GM23338 (cell line): Measurements from ENCODE around the gene TYSND1. TPM values are rescaled to one million over a fixed set of nuclear protein-coding genes. Genes with fewer than 3 reads are reported as not detected.

Experiments used
- ATAC-seq: fragments of 200-7000 bp; cut with Tn5 transposase; 3 replicates; pipeline ENCODE4 v1.9.1; 2020
- DNase-seq: peaks from one replicate; pipeline ENCODE4 v3.0.0-alpha.2; 2015; ENCODE audit warnings: low spot score
- H2AFZ ChIP-seq: fragments of 200-600 bp; sonication (generic); 2 replicates; pipeline ENCODE4 v1.8.0; 2016; ENCODE audit warnings: antibody characterized with exemption, mild to moderate bottlenecking, moderate library complexity
- H3F3A ChIP-seq: fragments of 200-600 bp; sonication (generic); replicated peaks from 2 replicates; pipeline ENCODE4 v1.8.0; 2017; ENCODE audit warnings: antibody characterized with exemption, mixed run types, low read depth
- H3K27ac ChIP-seq: fragments of 200-600 bp; sonication (generic); 2 replicates; pipeline ENCODE4 v1.6.1; 2016; ENCODE audit warnings: low read depth
- H3K27me3 ChIP-seq: fragments of 200-600 bp; sonication (generic); 2 replicates; pipeline ENCODE4 v1.8.0; 2016; ENCODE audit warnings: mild to moderate bottlenecking, mixed run types, moderate library complexity; ENCODE audit not compliant: insufficient read depth
- H3K36me3 ChIP-seq: fragments of 200-600 bp; sonication (generic); 2 replicates; pipeline ENCODE4 v1.8.0; 2016; ENCODE audit warnings: mild to moderate bottlenecking; ENCODE audit not compliant: insufficient read depth
- H3K4me1 ChIP-seq: fragments of 200-600 bp; sonication (generic); 2 replicates; pipeline ENCODE4 v1.8.0; 2016; ENCODE audit warnings: mild to moderate bottlenecking, moderate library complexity; ENCODE audit not compliant: insufficient read depth
- H3K4me2 ChIP-seq: fragments of 200-600 bp; sonication (generic); 2 replicates; pipeline ENCODE4 v1.7.1; 2017; ENCODE audit warnings: mixed run types
- H3K4me3 ChIP-seq: fragments of 200-600 bp; sonication (generic); 2 replicates; pipeline ENCODE4 v1.6.1; 2016; ENCODE audit warnings: mixed run types
- H3K79me2 ChIP-seq: fragments of 200-600 bp; sonication (generic); replicated peaks from 2 replicates; pipeline ENCODE4 v1.8.0; 2017; ENCODE audit warnings: mild to moderate bottlenecking; ENCODE audit not compliant: insufficient read depth
- H3K9me2 ChIP-seq: fragments of 200-600 bp; sonication (generic); 2 replicates; pipeline ENCODE4 v1.8.0; 2017; ENCODE audit not compliant: insufficient read depth
- H4K20me1 ChIP-seq: fragments of 200-600 bp; sonication (generic); replicated peaks from 2 replicates; pipeline ENCODE4 v1.8.0; 2017; ENCODE audit warnings: mild to moderate bottlenecking; ENCODE audit not compliant: insufficient read depth
- H3K27ac Mint-ChIP-seq: 2 replicates; pipeline ENCODE4 v1.8.0; 2020; ENCODE audit warnings: inconsistent platforms, mild to moderate bottlenecking, moderate library complexity, mixed read lengths
- H3K27me3 Mint-ChIP-seq: 3 replicates; pipeline ENCODE4 v1.8.0; 2022; ENCODE audit warnings: low read depth, mild to moderate bottlenecking, moderate library complexity, mixed read lengths, inconsistent platforms; ENCODE audit not compliant: insufficient read depth, poor library complexity
- H3K36me3 Mint-ChIP-seq: 3 replicates; pipeline ENCODE4 v1.8.0; 2021; ENCODE audit warnings: low read depth, mild to moderate bottlenecking, inconsistent platforms, moderate library complexity, mixed read lengths
- H3K4me1 Mint-ChIP-seq: 3 replicates; pipeline ENCODE4 v1.8.0; 2020; ENCODE audit warnings: mild to moderate bottlenecking, inconsistent platforms, mixed read lengths
- H3K4me3 Mint-ChIP-seq: 3 replicates; pipeline ENCODE4 v1.8.0; 2021; ENCODE audit warnings: moderate library complexity, mild to moderate bottlenecking, inconsistent platforms, mixed read lengths
- H3K9me3 Mint-ChIP-seq: 3 replicates; pipeline ENCODE4 v1.8.0; 2020; ENCODE audit warnings: moderate library complexity, mild to moderate bottlenecking, inconsistent platforms, mixed read lengths
- ETS1 ChIP-seq: IDR thresholded peaks from 2 replicates; pipeline ENCODE4 v1.6.1; 2016; ENCODE audit warnings: antibody characterized with exemption
- EZH2phosphoT487 ChIP-seq: fragments of 200-600 bp; sonication (generic); IDR thresholded peaks from one replicate; pipeline ENCODE4 v1.8.1; 2018; ENCODE audit warnings: antibody characterized with exemption; ENCODE audit not compliant: unreplicated experiment
- JUNB ChIP-seq: IDR thresholded peaks from one replicate; pipeline ENCODE4 v1.6.1; 2016; ENCODE audit warnings: antibody characterized with exemption; ENCODE audit not compliant: unreplicated experiment
- polyA plus RNA-seq: library from polyadenylated mRNA; unstranded; fragments of >200 nt; fragmentation: Nextera tagmentation; extraction: Ambion mirVana; gene quantifications from 2 replicates; pipeline ENCODE4 v1.2.1, GENCODE V29; 2016
- total RNA-seq: library from RNA; depleted of rRNA; stranded (reverse); fragments of >200 nt; shearing (Covaris generic); gene quantifications from 2 replicates; pipeline ENCODE4 v1.2.3, GENCODE V29; 2014
- TF ChIP-seq, protein P1 (sequence below): fragments of 250-450 bp; sonication (Bioruptor Pico); IDR thresholded peaks from 2 replicates; pipeline ENCODE4 v1.5.0; 2020; ENCODE audit warnings: mild to moderate bottlenecking, moderate library complexity
- TF ChIP-seq, protein P2 (sequence below), 2 experiments: fragments of 200-600 bp in 1 of 2; sonication (generic) in 1 of 2; conservative IDR thresholded peaks; 2 replicates each; pipeline versions ENCODE4 v1.5.1 to v1.6.1; 2016 to 2017; ENCODE audit warnings: antibody characterized with exemption in 2 of 2, low read depth in 2 of 2, mild to moderate bottlenecking in 2 of 2, moderate library complexity in 1 of 2

The TYSND1 gene
- total and polyA plus RNA-seq, 2 experiments from 2014 or later: 5.2 to 19.5 TPM

GRCh38 chr10:70155255-70155838, 8.8 kb upstream of the TYSND1 start:
- Histone ChIP-seq H3K4me1 (peaks cover 6% of the 10 kb centered on the region), H3K36me3 (peaks cover 19% of the 10 kb centered on the region; the same call in 1 of the 2 replicates), H3K27me3 (no peaks in the 10 kb centered on the region), H2AFZ (no peak overlapping the region), H3K4me2 (peak overlapping the region; percentile 15; the same call in 1 of the 2 replicates), H3K9me2 (no peaks in the 10 kb centered on the region), H3F3A (no peaks in the 10 kb centered on the region), H4K20me1 (peaks cover 2% of the 10 kb centered on the region; the same call in 1 of the 2 replicates), H3K79me2 (peaks cover 15% of the 10 kb centered on the region), H3K4me3 (no peak overlapping the region), H3K27ac (peak overlapping the region; percentile 76)
- TF ChIP-seq EZH2phosphoT487: no peak
- TF ChIP-seq, protein P1, sequence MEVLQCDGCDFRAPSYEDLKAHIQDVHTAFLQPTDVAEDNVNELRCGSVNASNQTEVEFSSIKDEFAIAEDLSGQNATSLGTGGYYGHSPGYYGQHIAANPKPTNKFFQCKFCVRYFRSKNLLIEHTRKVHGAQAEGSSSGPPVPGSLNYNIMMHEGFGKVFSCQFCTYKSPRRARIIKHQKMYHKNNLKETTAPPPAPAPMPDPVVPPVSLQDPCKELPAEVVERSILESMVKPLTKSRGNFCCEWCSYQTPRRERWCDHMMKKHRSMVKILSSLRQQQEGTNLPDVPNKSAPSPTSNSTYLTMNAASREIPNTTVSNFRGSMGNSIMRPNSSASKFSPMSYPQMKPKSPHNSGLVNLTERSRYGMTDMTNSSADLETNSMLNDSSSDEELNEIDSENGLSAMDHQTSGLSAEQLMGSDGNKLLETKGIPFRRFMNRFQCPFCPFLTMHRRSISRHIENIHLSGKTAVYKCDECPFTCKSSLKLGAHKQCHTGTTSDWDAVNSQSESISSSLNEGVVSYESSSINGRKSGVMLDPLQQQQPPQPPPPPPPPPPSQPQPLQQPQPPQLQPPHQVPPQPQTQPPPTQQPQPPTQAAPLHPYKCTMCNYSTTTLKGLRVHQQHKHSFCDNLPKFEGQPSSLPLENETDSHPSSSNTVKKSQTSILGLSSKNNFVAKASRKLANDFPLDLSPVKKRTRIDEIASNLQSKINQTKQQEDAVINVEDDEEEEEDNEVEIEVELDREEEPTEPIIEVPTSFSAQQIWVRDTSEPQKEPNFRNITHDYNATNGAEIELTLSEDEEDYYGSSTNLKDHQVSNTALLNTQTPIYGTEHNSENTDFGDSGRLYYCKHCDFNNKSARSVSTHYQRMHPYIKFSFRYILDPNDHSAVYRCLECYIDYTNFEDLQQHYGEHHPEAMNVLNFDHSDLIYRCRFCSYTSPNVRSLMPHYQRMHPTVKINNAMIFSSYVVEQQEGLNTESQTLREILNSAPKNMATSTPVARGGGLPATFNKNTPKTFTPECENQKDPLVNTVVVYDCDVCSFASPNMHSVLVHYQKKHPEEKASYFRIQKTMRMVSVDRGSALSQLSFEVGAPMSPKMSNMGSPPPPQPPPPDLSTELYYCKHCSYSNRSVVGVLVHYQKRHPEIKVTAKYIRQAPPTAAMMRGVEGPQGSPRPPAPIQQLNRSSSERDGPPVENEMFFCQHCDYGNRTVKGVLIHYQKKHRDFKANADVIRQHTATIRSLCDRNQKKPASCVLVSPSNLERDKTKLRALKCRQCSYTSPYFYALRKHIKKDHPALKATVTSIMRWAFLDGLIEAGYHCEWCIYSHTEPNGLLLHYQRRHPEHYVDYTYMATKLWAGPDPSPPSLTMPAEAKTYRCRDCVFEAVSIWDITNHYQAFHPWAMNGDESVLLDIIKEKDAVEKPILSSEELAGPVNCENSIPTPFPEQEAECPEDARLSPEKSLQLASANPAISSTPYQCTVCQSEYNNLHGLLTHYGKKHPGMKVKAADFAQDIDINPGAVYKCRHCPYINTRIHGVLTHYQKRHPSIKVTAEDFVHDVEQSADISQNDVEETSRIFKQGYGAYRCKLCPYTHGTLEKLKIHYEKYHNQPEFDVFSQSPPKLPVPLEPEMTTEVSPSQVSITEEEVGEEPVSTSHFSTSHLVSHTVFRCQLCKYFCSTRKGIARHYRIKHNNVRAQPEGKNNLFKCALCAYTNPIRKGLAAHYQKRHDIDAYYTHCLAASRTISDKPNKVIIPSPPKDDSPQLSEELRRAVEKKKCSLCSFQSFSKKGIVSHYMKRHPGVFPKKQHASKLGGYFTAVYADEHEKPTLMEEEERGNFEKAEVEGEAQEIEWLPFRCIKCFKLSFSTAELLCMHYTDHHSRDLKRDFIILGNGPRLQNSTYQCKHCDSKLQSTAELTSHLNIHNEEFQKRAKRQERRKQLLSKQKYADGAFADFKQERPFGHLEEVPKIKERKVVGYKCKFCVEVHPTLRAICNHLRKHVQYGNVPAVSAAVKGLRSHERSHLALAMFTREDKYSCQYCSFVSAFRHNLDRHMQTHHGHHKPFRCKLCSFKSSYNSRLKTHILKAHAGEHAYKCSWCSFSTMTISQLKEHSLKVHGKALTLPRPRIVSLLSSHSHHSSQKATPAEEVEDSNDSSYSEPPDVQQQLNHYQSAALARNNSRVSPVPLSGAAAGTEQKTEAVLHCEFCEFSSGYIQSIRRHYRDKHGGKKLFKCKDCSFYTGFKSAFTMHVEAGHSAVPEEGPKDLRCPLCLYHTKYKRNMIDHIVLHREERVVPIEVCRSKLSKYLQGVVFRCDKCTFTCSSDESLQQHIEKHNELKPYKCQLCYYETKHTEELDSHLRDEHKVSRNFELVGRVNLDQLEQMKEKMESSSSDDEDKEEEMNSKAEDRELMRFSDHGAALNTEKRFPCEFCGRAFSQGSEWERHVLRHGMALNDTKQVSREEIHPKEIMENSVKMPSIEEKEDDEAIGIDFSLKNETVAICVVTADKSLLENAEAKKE (CRISPR knock-in tag): no peak
- Mint-ChIP-seq H3K27me3 (no peaks in the 10 kb centered on the region), H3K4me1 (peaks cover 12% of the 10 kb centered on the region; the same call in 2 of the 3 replicates), H3K27ac (peak overlapping the region; percentile 33; the same call in 1 of the 2 replicates), H3K9me3 (no peaks in the 10 kb centered on the region), H3K36me3 (peaks cover 71% of the 10 kb centered on the region), H3K4me3 (no peak overlapping the region)
- ATAC-seq: no peak
- peak; percentile 46 for DNase-seq

- Mint-ChIP-seq H3K9me3 (no peaks in the 10 kb centered on the region), H3K4me1 (peaks cover 14% of the 10 kb centered on the region), H3K27me3 (peaks cover 6% of the 10 kb centered on the region), H3K4me3 (no peak overlapping the region), H3K36me3 (peaks cover 31% of the 10 kb centered on the region), H3K27ac (peak overlapping the region; percentile 45; the same call in 1 of the 2 replicates)
- Histone ChIP-seq H3K4me3 (no peak overlapping the region), H3F3A (0 out of 2 replicates have a peak, but pooled peaks cover 3% of the 10 kb centered on the region), H3K79me2 (peaks cover 7% of the 10 kb centered on the region; the same call in 1 of the 2 replicates), H3K4me1 (peaks cover 12% of the 10 kb centered on the region; the same call in 1 of the 2 replicates), H3K27ac (no peak overlapping the region), H4K20me1 (no peaks in the 10 kb centered on the region; the same call in none of the 2 replicates), H3K4me2 (no peak overlapping the region), H3K27me3 (peaks cover 7% of the 10 kb centered on the region; the same call in 1 of the 2 replicates), H3K9me2 (no peaks in the 10 kb centered on the region), H2AFZ (no peak overlapping the region), H3K36me3 (peaks cover 16% of the 10 kb centered on the region)
- DNase-seq (no peak), ATAC-seq (no peak)
- no peak for TF ChIP-seq ETS1
- TF ChIP-seq, protein P2, sequence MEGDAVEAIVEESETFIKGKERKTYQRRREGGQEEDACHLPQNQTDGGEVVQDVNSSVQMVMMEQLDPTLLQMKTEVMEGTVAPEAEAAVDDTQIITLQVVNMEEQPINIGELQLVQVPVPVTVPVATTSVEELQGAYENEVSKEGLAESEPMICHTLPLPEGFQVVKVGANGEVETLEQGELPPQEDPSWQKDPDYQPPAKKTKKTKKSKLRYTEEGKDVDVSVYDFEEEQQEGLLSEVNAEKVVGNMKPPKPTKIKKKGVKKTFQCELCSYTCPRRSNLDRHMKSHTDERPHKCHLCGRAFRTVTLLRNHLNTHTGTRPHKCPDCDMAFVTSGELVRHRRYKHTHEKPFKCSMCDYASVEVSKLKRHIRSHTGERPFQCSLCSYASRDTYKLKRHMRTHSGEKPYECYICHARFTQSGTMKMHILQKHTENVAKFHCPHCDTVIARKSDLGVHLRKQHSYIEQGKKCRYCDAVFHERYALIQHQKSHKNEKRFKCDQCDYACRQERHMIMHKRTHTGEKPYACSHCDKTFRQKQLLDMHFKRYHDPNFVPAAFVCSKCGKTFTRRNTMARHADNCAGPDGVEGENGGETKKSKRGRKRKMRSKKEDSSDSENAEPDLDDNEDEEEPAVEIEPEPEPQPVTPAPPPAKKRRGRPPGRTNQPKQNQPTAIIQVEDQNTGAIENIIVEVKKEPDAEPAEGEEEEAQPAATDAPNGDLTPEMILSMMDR (conservative IDR thresholded peaks at IDR 0.05; ENCODE audit: low read depth in 2 of 2): no peak
- TF ChIP-seq EZH2phosphoT487: no peak
- TF ChIP-seq JUNB: no peak
Observed at GRCh38 chr10:70148516-70148915, 2.0 kb upstream of the TYSND1 start.
